ENCODE measurements around the gene LHX6. TPM values are rescaled to one million over a fixed set of nuclear protein-coding genes. Genes with fewer than 3 reads are reported as not detected.
A peak's percentile ranks its signal among the peaks of the same experiment; 100 is the strongest.

Gene LHX6
- total and polyA plus RNA-seq, 2 of the 13 experiments (the other 11 are each of a cell fraction or from before 2014, with no cell fraction given), result 1.1 to 1.3 TPM

GRCh38 chr9:122264360-122265148, 35.8 kb upstream of the LHX6 start, which contains the start of the genes MRRF and RBM18 (continued):
- TF ChIP-seq NCOA5 (CRISPR knock-in tag; IDR thresholded peaks at IDR 0.05) (no peak), WIZ (CRISPR knock-in tag; IDR thresholded peaks at IDR 0.05) (peak; percentile 97), SMAD9 (CRISPR knock-in tag; IDR thresholded peaks at IDR 0.05) (peak; percentile 88; the same call in 1 of the 2 replicates), ZNF576 (CRISPR knock-in tag; IDR thresholded peaks at IDR 0.05) (peak; percentile 65; the same call in 1 of the 2 replicates), ZSCAN20 (CRISPR knock-in tag; IDR thresholded peaks at IDR 0.05; ENCODE audit: borderline replicate concordance) (peak; percentile 87; the same call in 1 of the 2 replicates), ASH2L (IDR thresholded peaks at IDR 0.05; ENCODE audit: insufficient read length, low read depth, low read length) (peak; percentile 94), ZNF230 (CRISPR knock-in tag; IDR thresholded peaks at IDR 0.05) (peak; percentile 99), HOXA9 (CRISPR knock-in tag; IDR thresholded peaks at IDR 0.05; ENCODE audit: borderline replicate concordance) (peak; percentile 79), ZFP90 (CRISPR knock-in tag; IDR thresholded peaks at IDR 0.05; ENCODE audit: borderline replicate concordance) (peak; percentile 87; the same call in 1 of the 2 replicates), POGZ (CRISPR knock-in tag; IDR thresholded peaks at IDR 0.05) (peak; percentile 95), KLF6 (CRISPR knock-in tag; IDR thresholded peaks at IDR 0.05) (peak; percentile 95), NFE2L2 (IDR thresholded peaks at IDR 0.05; ENCODE audit: low read length) (no peak), SNRNP70 (IDR thresholded peaks at IDR 0.05; ENCODE audit: low read depth, low read length) (no peak), ZNF224 (CRISPR knock-in tag; IDR thresholded peaks at IDR 0.05) (peak; percentile 98), NCOR1 (IDR thresholded peaks at IDR 0.05; ENCODE audit: borderline replicate concordance, low read length) (no peak), ZNF207 (IDR thresholded peaks at IDR 0.05; ENCODE audit: borderline replicate concordance) (no peak), NFYB (CRISPR knock-in tag; IDR thresholded peaks at IDR 0.05) (peak; percentile 37; the same call in 1 of the 2 replicates), CEBPG (CRISPR knock-in tag; IDR thresholded peaks at IDR 0.05) (peak; percentile 44), HDAC6 (IDR thresholded peaks at IDR 0.05; ENCODE audit: low read depth, low read length) (no peak), ATM (IDR thresholded peaks at IDR 0.05; ENCODE audit: borderline replicate concordance) (no peak), ZNF501 (CRISPR knock-in tag; IDR thresholded peaks at IDR 0.05) (peak; percentile 92), KLF16 (CRISPR knock-in tag; IDR thresholded peaks at IDR 0.05) (peak; percentile 76 to 98), TFE3 (CRISPR knock-in tag; IDR thresholded peaks at IDR 0.05) (peak; percentile 77), ZKSCAN8 (CRISPR knock-in tag; IDR thresholded peaks at IDR 0.05; ENCODE audit: borderline replicate concordance) (peak; percentile 69; the same call in 1 of the 2 replicates), ZNF878 (CRISPR knock-in tag; IDR thresholded peaks at IDR 0.05) (peak; percentile 70; the same call in 1 of the 2 replicates), ZBTB37 (CRISPR knock-in tag; IDR thresholded peaks at IDR 0.05) (peak; percentile 34; the same call in 1 of the 2 replicates)

All from HepG2 (cell line).